ENCODE measurements around the gene PSD4. TPM values are rescaled to one million over a fixed set of nuclear protein-coding genes. Genes with fewer than 3 reads are reported as not detected.

Gene PSD4
- total RNA-seq, 1 experiment from 2014 or later = 1.0 TPM

- Histone ChIP-seq H4K20me1 (ENCODE audit: control insufficient read depth, insufficient read depth, insufficient read length) (no peaks in the 10 kb centered on the region), H3K27ac (ENCODE audit: insufficient read length, low read depth, low read length) (no peak overlapping the region), H2BK20ac (ENCODE audit: low read depth, low read length, poor library complexity, severe bottlenecking) (no peak overlapping the region), H4K5ac (ENCODE audit: insufficient read length, low read depth, low read length) (no peak overlapping the region), H2AK5ac (ENCODE audit: insufficient read length, low read length) (no peak overlapping the region), H2BK15ac (ENCODE audit: low read depth, low read length) (no peak overlapping the region), H3K23ac (ENCODE audit: insufficient read length, low read depth, low read length) (no peak overlapping the region), H3K27me3 (ENCODE audit: insufficient read depth, low read length) (no peaks in the 10 kb centered on the region), H3K9me3 (ENCODE audit: control insufficient read depth, low read depth, low read length) (no peaks in the 10 kb centered on the region), H3K79me2 (ENCODE audit: insufficient read depth, low read length) (no peaks in the 10 kb centered on the region), H3K18ac (ENCODE audit: insufficient read length, low read depth, low read length) (no peak overlapping the region), H3K23me2 (ENCODE audit: insufficient read length, low read depth, low read length, poor library complexity, severe bottlenecking) (no peaks in the 10 kb centered on the region), H3K4ac (ENCODE audit: low read depth, low read length) (no peak overlapping the region), H3K79me1 (ENCODE audit: insufficient read depth, low read depth, low read length, poor library complexity, severe bottlenecking) (no peaks in the 10 kb centered on the region), H4K8ac (replicated peaks; ENCODE audit: insufficient read length, low read depth, low read length) (no peak overlapping the region), H2AFZ (ENCODE audit: low read length) (no peak overlapping the region), H4K91ac (ENCODE audit: insufficient read length, low read depth, low read length) (no peak overlapping the region), H3K4me2 (ENCODE audit: insufficient read depth, insufficient read length, low read length) (no peak overlapping the region), H3K14ac (ENCODE audit: insufficient read depth, low read length) (no peak overlapping the region), H2BK5ac (ENCODE audit: insufficient read length, low read length) (no peak overlapping the region), H2BK12ac (ENCODE audit: insufficient read length, low read depth, low read length) (no peak overlapping the region), H3K56ac (ENCODE audit: insufficient read length, low read depth, low read length) (no peak overlapping the region), H3T11ph (ENCODE audit: low read length) (no peak overlapping the region), H2BK120ac (ENCODE audit: low read depth, low read length, poor library complexity, severe bottlenecking) (no peak overlapping the region), H3K9ac (ENCODE audit: extremely low read depth, insufficient read length, low read length) (no peak overlapping the region), H3K4me1 (ENCODE audit: insufficient read depth, low read length) (no peaks in the 10 kb centered on the region)
- H3K4me1 Mint-ChIP-seq = peaks cover 0 to 5% of the 10 kb centered on the region in 2 experiments; a peak in 2 of 4 replicates
- H3K27ac Mint-ChIP-seq = no peak overlapping the region
- no peaks in the 10 kb centered on the region for H3K36me3 Mint-ChIP-seq (ENCODE audit: insufficient read depth in 1 of 3, low read depth in 3 of 3)
- no peak for DNase-seq
- WGBS (ENCODE audit: extremely low coverage, insufficient read length, low lambda C conversion rate) = no CpG with 5 or more reads among the region's 1 CpG
- TF ChIP-seq CTCF (conservative IDR thresholded peaks at IDR 0.05) = no peak
- no peaks in the 10 kb centered on the region for H3K27me3 Mint-ChIP-seq (ENCODE audit: low read depth)
- no peak overlapping the region for H3K4me3 Mint-ChIP-seq
- H3K9me3 Mint-ChIP-seq = no peaks in the 10 kb centered on the region
These were observed 38.5 kb upstream of the PSD4 start for GRCh38 chr2:113135317-113135716.
